ENCODE data around the gene AGAP3.

Gene AGAP3

GRCh38 chr7:151057989-151058780 is 28.1 kb upstream of the AGAP3 start:
- peak; percentile 99 for DNase-seq

DNA sequence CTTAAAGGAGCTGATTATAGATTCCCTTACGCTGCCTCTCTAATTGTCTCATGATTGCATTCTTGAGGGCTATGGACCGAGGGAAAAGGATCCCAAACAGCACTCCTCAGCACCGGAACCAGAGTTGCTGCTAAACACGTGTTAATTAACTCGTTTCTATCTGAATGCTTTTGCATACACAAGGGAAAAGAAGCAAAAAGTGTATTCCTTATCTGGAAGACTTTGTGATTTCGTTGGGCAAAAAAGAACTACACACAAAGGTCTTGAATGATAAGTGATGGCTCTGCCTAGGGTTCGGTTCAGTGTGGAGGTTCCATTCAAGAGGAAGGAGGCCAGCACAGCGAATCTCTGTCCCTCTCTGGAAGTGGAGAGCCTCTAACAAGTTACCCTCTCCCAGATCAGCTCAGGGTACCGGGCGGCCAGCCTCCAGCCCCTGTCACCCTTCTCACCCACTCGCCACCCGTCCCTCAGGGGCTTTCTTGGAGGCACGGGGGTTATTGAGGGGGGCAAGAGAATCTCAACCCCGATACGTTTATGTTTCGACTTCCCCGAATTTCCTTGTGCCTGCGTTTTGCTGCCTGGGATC is 27.4 kb upstream of the AGAP3 start:
- DNase-seq = no peak

DNA sequence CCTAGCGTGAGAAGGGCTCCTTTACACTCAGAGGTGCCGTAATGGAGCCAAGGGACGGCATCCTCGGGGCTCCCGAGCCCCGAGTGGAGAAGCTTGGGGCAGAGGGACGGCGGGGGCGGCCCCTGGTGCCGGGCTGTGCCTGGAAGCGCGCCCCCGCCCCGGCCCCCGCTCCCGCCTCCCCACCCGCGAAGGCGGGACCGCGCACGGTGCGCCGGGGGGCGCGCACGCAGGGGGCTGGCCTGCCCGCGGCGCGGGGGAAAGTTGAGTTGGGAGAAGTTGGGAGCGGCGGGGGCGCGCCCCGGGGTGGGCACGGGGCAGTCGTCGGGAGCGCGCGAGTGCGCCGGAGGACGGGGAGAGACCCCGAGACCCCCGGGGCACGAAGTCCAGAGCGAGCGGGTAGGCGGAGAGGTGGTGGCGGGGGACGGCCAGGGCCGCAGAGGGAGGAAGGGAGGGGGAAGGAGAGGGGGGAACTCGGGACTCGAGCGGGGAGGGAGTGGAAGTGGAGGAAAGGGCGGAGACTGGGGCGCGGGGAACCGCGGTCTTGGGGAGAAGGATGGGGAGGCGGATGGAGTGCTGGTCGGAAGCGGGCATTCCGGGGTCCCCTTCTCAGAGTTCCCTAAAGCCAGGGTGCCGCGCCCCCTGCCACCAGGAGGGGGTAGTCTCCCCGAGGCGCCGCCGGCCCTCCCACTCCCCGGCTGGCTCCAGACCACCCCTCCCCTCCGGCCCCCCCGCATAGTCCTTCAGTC is 26.7 kb upstream of the AGAP3 start, which contains the start of gene SLC4A2:
Gene SLC4A2 (plus strand): TSS at position 223 of the 746 bp plus-strand sequence. CDS start 2,399 bp downstream, outside the sequence.
- peak; percentile 45 to 67 for DNase-seq

DNA sequence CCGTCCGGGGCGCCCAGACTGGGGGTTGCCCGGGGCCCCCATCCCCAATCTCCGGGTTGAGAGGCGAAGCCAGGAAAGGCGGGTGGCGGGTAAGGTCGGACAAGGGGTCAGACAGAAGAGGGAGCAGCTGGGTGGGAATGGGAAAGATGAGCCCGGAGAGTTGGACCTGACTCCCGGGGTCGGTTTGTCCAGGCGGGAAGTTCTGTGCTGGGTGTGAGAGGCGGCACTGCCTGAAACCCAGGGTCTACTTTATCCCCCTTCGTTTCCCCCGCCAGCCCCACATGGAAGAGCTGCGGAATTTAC is 26.2 kb upstream of the AGAP3 start:
- no peak for DNase-seq

DNA sequence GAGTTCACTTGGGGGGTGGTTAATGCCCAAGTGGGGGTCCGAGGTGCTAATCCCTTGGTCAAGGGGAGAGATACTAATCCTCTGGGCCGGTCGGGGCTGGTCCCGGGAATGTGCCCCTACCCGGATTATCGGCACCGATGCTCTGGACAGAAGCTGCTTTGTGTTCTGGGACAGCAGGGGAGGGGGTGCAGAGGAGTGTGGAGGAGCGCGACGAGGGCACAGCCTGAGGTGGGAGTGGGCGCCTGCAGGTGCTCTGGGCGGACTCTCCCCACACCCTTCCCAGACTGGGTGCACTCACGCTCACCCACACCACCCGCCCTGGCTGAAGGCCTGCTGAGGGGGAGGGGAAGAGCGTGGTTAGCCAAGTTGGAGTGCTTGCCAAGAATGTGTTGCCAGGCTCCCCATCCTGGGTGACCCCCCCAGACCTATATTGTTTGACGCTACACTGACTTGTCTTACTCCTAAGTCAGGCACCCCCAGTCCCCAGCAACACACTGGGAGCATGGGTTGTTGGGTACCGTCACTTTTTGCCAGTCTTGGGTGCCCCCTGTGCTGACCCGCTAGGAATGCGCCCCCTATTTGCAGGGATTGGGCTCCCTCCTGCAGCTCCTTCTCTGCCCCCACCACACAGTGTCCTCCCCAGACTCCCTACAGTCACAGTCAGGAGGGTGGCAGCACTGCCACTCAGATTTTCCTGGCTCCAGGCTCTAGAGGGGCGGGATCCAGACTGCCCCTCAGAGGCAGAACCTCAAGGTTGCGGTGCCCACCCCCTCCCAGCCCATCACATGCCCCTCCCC is 25.7 kb upstream of the AGAP3 start:
- DNase-seq = peak in 1 of 2 experiments; percentile 38

DNA sequence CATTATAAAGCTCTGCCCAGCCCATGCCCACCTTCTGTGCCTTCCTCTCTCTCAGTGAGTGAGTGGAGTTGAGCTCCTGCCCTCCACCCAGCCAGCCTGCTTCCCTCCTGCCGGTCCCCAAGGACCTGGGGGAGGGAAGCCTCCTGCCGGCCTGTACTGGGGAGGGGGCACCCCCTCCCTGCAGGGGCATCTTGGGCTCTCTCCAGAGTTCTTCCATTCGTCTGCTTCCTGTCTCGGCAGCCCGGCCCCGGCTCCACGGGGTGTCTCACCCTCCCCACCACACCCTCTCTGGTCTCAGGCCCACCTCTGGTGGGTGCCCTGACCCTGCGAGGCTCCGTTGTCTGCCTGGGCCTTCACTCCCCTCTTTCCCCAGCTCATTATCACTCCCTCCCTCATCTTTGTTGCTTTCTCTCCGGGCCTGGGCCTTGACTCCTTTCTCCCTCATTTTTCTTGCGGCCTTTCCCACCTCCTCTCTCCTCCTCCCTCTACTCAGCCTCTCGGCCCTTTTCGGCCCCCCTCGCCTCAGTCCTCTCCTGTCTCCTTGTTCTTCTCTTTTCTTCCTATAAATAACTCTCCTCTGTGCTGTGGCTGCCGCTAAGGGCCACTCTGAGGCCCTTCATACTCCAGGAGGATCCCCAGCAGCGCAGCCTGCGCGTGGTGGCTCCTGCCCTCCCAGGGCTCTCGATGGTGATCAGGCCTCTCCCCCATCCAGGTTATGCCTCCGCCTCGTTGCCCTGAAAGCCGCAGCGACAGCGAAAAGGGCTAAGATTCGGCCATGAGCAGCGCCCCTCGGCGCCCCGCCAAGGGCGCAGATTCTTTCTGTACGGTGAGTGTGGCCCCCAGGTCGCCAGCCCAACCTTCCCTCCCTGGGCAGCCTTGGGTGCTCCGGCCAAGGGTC is 24.8 kb upstream of the AGAP3 start:
- no peak for DNase-seq

- no peak for DNase-seq
Observed at GRCh38 chr7:151062111-151062398, 24.2 kb upstream of the AGAP3 start.

- no peak for DNase-seq
Observed at GRCh38 chr7:151062399-151063211, 23.7 kb upstream of the AGAP3 start.

DNA sequence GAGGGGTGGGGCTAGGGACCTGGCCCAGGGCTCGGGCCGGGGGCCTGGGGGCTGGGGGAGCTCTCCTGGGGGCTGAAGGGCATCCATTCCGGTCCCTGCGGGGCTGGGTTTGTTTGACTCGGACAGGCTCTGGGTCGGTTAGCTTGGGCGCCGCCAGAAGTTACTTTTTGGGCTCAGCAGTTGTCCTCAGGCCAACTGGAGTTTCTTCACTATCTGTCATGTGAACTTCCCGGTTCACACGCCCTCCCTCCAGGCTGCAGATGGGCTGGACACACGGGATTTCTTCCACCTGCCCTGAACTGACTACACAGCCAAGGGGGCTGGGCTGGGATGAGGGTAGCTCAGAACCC is 23.1 kb upstream of the AGAP3 start:
- DNase-seq = no peak

DNA sequence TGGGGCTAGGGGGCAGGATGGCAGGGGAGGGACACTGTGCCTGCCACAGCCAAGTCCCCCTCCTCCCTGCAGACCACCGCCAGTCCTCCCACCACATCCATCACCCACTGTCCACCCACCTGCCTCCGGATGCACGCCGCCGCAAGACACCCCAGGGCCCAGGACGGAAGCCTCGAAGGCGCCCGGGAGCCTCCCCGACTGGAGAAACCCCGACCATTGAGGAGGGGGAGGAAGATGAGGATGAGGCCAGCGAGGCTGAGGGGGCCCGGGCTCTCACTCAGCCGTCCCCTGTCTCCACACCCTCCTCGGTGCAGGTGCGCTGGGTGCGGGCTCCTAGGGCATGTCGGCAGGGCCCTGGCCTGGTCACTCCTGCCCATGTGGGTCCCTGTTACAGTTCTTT is 21.8 kb upstream of the AGAP3 start:
- DNase-seq = no peak

DNA sequence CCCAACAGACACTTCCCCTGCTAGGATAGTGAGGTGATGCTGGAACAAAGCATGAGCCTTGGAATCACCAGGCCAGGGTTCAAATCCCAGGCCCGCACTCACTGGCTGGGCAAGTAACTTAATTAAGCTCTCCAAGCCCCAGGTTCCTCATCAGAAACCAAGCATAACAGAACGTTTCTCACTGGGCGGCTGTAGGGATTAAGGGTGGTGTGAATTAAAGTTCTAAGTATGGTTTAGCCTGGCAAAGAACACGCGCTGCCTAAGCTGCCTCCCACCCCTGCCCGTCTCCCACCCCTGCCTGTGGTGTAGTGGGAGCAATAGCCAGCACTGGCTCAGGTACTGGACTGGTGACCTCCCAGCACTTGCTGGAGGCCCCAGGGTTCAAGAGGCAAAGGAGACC is 21.3 kb upstream of the AGAP3 start:
- DNase-seq = no peak

DNA sequence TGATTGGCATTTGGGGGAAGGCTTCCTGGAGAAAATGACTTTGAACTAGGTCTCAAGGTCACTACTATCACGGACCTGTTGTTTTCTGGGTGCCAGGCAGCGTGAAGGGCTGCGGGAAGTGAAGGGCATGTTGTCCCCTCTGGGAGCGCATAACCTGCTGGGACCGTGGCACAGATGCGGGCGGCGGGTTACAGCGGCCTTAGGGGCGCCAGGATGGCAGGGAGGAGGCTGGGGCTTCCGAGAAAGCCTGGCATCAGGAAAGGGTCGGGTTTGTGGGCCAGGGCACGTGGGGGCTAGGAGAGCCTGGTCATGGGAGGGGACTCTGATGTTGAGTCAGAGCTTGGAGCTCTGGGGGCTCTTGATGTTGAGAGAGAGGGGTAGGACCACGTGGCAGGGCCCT is 20.8 kb upstream of the AGAP3 start:
- no peak for DNase-seq

GRCh38 chr7:151066273-151066974 is 19.9 kb upstream of the AGAP3 start:
- no peak for DNase-seq

GRCh38 chr7:151068069-151068773 is 18.1 kb upstream of the AGAP3 start:
- DNase-seq = no peak

DNA sequence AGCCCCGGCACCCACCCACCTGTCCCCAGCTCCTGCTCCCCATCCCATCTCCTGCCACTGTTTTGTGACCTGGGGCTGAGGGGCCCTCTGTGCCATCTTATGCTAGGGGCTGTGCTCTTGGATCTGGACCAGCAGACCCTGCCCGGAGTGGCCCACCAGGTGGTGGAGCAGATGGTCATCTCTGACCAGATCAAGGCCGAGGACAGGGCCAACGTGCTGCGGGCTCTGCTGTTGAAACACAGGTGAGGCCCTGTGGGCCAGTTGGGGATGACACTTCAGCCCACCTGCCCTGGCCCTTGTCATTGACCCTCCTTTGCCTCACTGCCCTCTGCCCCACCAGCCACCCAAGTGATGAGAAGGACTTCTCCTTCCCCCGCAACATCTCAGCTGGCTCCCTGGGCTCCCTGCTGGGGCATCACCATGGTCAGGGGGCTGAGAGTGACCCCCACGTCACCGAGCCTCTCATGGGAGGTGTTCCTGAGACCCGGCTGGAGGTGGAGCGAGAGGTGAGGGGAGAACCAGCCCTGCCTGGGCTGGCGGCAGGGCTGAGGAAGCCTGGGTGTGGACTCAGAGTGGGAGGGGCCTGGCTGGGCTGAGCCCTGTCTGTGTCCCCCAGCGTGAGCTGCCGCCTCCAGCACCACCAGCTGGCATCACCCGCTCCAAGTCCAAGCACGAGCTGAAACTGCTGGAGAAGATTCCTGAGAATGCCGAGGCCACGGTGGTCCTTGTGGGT is 16.3 kb upstream of the AGAP3 start:
- DNase-seq = no peak

GRCh38 chr7:151070574-151070960 is 15.7 kb upstream of the AGAP3 start:
- DNase-seq = no peak

DNA sequence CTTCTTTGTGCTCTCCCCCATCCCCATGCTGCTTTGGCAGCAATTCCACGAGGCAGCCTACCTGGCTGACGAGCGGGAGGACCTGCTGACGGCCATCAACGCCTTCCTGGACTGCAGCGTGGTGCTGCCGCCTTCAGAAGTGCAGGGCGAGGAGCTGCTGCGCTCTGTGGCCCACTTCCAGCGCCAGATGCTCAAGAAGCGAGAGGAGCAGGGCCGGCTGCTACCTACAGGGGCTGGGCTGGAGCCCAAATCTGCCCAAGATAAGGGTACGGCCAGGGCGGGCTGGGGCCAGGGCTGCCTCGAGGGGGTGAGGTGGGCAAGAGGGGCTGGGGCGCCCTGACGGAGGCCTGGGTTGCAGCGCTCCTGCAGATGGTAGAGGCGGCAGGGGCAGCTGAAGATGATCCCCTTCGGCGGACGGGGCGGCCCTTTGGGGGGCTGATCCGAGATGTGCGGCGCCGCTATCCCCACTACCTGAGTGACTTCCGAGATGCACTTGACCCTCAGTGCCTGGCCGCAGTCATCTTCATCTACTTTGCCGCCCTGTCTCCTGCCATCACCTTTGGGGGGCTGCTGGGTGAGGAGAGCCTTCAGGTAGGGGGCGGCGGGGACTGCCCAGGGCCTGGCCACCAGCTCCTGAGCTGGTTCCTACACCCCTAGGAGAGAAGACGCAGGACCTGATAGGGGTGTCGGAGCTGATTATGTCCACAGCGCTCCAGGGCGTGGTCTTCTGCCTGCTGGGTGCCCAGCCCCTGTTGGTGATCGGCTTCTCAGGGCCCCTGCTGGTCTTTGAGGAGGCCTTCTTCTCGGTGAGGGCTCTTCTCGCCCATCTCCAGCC is 15.0 kb upstream of the AGAP3 start:
- DNase-seq = no peak

DNA sequence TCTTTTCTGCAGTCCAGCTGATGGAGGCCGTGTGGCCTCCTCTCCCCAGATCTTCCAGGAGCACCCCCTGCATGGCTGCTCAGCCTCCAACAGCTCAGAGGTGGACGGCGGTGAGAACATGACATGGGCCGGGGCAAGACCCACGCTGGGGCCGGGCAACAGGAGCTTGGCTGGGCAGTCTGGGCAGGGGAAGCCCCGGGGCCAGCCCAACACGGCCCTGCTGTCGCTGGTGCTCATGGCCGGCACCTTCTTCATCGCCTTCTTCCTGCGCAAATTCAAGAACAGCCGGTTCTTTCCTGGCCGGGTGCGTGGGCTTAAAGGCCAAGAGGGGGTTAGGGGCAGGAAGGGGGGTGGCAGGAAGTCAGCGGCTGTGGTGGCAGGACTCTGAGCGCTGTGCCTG is 12.3 kb upstream of the AGAP3 start:
- no peak for DNase-seq
